Measurements from ENCODE around the gene TMEM51.

GRCh38 chr1:15245593-15246360 lies 92.2 kb downstream of the TMEM51 start:
- no peak for TF ChIP-seq TAF1 (IDR thresholded peaks at IDR 0.05; ENCODE audit: borderline replicate concordance, insufficient read depth, low read length)
- TF ChIP-seq REST (IDR thresholded peaks at IDR 0.05; ENCODE audit: insufficient read depth in 1 of 2, low read depth in 2 of 2, low read length in 2 of 2): no peak
